DMS53 treated with DMSO at 0.1 percent for 48 hours (cell line): ENCODE results near the gene LCN1.

Experiments used
- DNase-seq: peaks from one replicate; lab custom pipeline; 2025; ENCODE audit not compliant: unreplicated experiment; lab: John Stamatoyannopoulos, UW

The LCN1 gene

DNA sequence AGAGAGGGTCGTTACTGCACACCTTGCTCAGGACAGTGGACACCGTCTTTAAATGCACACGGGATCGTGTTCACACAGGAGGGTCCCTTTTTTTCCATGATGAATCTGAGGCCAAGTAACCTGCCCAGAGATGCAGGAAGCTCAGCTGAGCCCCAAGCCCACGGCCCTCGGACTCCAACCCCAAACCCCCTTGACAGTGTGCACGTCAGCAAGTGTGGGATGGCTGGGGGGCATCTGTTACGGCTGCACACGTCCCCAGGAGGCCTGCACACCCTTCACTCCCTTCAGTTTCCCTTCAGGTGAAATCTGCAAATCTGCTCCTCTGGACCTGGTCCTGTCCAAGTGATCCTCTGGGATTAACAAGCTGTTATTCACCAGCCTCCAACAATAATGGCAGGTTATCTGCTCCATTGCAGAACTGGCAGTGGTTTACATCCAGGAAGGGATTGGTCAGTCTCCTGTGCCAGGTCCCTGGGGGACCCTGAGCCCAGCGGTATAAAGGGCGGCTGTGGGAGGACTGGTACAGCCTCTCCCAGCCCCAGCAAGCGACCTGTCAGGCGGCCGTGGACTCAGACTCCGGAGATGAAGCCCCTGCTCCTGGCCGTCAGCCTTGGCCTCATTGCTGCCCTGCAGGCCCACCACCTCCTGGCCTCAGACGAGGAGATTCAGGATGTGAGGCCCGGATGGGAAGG, at the start of gene LCN1:
Gene LCN1, plus strand, starts transcription at position 525 of the 692 bp plus-strand sequence. Its CDS starts 58 bp downstream, at position 583.
- DNase-seq, result no peak

DNA sequence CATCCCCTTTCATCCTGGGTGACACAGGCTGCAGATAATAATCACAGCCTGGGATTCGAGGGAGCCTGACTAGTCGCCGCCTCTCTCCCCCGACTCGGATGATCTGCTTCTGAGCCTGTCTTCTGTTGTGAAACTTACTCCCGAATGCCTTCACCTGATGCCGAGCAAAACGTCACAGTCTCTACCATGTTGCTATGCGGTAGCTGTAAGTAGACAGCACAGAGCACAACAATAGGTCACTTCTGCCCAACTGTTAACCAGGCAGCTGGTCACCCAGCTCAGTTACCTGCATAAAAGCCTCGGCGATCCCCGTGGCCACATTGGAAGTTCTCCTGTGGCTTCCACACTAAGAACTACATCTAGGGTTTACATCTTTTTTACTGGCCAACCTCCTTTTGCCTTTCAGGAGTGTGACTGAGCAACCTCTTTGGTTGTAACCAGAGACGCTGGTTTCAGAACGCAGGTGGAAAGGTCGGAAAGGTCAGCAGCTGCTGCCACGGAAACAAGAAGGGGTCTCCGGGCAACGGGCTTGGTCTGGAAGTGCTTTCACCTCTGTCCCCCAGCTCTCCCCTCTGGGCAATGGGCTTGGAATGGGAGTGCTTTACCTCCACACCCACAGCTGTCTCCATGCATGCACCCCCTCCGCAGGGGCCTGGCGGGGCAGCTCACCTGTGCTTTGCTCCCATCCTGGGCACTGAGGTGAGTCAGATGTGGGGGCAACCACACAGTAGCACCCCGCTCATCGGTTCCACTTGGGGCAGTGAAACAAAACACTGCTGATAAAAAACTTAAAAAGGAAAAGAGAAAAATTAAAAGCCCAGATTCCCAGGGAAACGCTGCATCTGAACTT, 49.2 kb upstream of the LCN1 start:
- no peak for DNase-seq

DNA sequence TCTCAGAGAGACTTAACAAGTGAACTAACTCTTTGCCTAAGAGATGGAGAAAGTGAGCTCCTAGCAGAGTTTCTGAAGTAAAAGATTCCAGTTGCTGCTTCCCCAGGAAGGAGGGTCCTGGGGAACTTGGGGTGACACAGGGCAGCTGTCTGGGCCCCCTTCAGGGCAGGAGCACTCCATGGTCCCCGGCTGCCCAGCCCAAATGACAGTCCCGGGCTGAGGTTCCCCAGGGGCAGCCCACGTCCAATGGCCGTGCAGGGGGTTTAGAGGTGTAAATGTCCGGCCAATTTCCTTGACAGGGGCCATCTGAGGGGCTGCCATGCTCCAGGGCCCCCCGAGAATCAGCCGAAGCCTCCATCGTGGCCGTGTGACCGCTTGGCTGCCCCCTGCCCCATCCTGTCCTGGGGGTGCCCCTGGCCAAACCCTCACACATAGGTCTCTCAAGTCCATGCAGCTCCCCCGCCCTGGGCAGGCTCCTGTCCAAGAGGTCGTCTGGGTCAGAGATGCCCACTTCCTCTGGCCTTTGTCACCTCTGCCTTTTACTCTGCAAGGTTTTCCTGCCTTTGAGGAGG, 47.2 kb upstream of the LCN1 start:
- DNase-seq, result no peak

DNA sequence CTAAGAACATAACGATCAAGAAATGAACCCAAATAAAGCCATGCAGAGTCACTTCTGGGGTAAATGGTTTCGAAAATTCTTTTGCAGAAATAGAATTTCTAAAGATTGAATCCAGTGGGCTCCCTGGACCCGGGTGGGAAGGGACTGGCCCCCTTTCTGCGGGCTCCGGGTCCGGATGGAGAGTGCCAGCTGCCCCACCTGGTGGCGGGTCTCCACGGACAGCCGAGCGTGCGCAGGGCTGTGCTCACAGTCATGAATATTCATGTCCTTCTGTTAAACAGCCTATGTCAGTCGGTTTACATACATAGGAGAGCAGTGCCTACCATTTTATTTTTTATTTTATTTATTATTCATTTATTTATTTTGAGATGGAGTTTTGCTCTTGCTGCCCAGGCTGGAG, 46.3 kb upstream of the LCN1 start:
- DNase-seq, result no peak

DNA sequence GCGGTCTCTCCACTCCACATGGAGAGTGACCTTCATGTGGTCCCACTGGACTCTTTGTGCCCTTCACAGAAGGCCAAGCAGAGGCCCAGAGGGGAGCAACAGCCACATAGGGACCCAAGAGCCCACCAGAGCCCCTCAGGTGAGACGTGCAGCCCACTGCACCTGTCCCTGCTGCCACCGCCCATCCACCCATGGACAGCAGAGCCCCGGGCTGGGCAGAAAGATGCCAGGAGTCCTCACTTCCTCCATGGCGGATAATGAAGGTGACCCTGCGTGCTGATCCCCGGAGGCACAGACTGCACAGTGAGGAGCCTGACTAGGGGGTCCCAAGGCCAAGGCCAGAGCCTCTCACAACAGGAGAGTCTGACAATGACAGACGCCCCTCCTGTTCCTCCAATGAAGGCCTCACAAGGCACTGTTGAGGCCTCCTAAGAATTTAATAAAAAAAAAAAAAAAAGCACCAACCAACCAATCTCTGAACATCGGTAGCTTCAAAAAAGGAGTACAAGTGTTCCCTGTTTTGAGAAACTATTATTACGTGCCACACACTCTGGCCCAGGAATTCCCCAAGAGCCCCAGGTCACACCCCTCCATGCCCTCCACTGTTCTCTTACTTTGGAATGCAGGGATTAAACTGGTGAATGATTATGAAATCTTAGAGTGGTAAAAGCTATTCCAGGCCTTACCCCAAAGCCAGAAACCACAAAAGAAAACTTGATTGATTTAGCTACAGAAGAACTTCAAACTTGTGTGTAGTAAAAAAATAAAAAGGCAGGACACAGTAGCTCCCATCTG, 44.5 kb upstream of the LCN1 start:
- DNase-seq, result no peak

DNA sequence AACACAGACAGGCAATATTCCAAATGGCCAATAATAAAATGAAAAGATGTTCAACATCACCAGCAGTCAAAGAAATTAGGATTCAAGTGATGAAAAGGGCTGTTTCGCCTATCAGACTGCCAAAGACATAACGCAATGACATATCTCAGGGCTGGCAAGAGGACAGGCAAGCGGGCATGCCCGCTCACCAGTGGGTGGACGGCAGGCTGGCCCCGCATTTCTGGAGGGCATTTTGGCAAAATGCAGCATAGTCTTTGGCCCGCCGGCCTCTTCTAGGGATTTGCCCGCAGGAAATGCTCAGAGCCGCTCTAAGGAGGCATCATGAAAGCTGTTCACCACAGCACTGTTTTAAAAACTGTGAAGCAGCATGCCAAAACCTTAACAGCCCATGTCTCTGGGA, 43.0 kb upstream of the LCN1 start:
- no peak for DNase-seq

DNA sequence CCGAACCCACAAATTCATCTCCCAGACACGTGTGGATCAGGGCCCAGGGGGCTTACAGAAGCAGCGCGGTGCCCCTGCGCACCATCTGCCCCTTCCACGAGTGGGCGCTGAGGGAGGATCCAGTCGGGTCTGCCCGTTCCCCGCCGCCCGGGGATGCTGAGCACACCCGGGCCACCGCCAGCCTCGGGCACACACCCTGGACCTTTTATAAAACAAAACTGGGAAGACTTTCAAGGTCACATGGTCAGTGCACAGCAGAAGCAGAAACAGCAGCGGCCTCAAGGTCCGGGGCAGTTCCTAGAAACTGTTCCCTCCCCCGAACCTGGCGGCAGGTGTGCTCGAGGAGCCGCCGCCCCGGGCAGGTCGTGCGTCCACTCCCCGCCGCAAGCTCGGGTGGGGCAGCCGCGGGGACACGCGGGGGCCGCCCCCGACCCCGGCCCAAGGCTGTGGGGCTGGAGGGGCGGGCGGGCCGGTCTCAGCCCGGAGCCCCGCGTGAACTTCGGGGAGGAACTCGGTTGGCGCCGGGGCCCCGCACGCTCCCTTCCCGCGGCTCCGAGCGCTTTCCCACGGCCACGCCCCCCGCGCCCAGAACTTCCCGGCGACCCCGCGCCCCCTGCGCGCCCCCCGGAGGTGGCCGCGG, 42.3 kb upstream of the LCN1 start:
- peak; percentile 45 for DNase-seq

DNA sequence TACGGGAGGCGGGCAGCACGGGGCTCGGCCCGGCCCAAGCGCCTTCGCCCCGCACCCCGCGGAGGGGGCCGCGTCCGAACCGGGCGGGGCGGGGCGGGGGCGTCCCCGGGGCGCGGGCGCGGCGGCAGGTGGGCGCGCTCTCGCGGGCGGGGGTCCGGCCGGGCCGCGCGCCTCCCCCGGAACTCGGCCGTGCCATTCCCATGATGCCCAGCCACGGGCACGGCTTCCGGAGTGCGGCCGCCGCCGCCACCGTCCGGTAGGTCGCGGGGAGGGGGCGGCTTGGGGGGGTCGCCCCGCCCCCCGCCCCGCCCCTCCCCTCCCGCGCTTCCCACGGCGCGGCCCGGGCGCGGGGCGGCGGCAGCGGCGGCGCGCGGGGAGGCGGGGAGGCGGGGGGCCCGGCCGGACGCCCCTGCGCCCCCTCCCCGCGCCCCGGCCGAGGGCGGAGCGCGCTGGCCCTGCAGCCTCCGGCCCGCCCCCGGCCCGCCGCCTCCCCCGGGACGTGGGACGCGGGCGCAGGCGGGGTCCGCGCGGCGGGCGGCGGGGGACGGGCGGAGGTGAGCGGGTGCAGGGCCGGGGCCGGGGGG, 41.7 kb upstream of the LCN1 start, which contains the start of gene PPP1R26:
Gene PPP1R26, plus strand, starts transcription at position 314 of the 584 bp plus-strand sequence. CDS start 4,729 bp downstream, outside the sequence.
- DNase-seq, result peak; percentile 10

DNA sequence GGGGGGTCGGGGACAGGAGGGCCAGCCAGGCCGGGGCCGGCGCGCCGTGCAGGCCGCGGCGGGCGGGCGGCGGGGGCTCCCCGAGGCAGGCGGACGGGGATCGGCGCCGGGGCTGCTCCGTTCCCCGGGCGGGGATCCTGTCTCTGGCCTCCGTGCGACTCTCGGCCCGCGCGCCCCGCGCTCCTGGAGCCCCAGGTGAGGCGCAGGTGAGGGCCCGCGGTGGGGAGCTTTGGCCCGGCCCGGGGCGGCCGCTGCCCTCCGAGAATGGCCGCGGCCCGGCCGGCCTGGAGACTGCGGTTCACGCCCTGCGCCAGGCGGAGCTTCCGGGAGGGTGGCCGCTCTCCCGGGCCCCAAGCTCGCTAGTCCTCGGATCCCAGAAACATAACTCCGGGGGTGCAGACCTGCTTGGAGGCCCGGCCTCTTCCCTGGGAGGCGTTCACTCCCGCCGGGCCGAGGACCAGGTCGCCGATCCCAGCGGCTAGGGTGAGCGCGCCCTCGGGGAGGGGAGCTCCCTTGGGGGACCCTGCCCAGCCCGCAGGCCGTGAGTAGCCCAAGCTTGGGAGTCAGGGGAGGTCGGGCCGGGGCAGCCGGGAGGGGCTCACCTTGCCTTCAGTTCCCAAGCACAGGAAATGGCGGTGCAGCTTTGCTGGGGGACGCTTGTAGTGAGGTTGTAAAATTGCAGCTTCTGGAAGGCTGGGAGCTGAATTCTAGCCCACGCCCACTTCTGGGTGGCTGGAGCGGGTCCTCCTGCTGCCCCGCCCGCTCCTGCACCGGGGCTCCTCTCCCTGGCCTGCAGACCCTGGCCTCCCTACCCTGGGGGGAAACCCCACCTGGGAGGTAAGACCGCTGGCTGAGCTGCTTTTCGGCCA, 40.9 kb upstream of the LCN1 start:
- peak; percentile 17 for DNase-seq

DNA sequence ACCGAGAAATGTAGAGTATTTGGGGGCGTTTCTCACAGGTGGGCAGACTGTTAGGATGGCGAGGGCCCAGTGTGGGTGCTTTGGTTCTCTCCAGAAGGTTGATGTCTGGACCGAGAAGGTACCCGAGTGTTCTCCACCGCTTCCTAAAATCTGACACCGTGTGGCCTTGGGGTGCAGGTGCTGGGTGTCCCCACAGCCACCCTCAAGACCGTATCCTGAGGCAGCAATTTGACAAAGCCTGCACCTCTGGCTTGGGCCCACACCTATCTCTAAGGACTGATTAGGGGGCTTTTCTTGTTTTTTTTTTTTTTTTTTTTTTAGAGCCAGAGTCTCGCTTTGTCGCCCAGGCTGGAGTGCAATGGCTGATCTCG, 40.3 kb upstream of the LCN1 start:
- DNase-seq, result no peak

DNA sequence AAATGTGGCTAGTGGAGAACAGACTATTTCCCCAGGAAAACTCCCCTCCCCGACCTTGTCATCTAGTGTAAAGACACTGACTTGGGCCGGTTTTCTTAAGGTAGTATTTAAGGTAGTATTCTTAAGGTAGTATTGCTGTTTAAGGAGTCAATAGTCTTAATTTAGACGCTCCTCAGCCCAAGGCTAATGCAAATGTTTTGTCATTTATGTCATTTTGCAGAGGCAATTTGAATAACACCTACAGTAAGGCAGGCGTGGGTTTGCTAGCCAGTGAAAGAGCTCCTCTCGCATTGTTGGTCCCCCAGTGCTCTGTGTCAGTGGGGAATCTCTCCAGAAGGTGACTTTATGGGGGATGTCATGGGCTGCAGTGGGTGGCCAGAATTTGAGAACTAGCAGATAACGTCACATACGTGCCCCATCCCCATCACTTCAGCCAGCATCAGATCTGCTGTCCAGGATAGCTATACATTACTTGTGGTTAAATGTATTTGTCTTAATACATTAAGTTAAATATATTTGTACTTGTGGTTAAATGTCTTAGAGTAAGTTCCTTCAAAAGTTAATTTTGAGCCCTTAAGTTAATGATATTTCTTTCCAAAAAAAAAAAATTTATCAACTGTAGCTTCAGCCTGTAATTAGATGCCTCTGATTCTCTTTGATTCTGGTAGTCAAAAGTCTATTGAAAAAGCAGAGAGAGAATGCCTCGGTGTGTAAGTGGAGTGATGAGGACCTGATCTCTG, 39.1 kb upstream of the LCN1 start:
- no peak for DNase-seq

DNA sequence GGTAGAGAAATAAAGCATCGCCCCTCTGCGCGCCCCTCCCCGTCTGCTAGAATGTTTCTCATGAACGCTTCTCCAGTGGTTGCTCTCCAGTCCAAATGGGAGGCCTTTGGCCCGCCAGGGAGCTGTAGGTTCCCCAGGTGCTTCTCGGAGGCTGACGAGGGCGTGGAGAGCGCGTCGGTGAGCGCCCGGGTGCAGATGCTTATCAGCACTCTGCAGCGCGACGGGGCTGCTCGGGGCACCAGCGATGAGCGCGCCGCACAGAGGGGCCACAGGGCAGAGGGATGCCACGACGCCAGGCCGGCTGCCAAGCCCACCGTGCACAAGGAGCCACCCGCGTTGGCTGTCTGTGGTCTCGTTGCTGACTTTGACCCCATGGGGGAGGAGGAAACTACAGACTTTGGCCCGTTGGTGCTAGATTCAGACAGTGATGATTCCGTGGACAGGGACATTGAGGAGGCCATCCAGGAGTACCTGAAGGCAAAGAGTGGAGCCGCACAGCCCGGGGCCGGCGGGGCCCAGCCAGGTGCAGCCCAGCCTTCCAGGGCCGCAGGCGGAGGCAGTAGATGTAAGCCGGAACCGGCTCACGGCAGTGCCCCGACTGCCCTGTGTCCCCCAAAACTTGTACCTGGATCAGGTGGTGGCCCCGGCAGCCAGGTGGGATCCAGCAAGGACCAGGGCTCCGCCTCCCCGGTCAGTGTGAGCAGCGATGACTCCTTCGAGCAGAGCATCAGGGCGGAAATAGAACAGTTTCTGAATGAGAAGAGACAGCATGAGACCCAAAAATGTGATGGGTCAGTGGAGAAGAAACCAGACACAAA, 36.6 kb upstream of the LCN1 start:
- DNase-seq, result no peak

DNA sequence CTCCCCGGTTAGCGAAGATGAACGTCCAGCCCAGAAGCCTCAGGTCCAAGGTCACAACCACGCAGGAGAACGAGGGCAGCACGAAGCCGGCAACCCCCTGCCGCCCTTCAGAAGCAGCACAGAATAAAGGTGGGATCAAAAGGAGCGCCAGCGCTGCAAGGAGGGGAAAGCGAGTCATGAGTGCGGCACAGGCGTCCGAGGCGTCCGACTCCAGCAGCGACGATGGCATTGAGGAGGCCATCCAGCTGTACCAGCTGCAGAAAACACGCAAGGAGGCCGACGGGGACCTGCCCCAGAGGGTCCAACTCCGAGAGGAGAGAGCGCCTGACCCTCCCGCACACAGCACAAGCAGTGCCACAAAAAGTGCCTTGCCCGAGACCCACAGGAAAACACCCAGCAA, 35.9 kb upstream of the LCN1 start:
- no peak for DNase-seq

DNA sequence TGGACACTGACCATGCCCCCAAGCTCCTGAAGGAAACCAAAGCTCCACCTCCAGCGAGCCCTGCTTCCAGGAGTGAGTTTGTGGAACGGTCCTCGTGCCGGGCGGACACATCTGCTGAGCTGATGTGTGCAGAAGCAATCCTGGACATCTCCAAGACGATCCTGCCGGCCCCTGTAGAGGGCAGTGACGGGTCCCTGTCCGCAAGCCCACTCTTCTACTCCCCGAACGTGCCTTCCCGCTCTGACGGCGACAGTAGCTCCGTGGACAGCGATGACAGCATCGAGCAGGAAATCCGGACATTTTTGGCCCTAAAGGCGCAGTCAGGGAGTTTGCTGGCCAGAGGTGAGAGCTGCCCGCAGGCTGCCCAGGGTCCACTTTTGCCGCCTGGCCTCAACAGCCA, 35.4 kb upstream of the LCN1 start:
- no peak for DNase-seq

DNA sequence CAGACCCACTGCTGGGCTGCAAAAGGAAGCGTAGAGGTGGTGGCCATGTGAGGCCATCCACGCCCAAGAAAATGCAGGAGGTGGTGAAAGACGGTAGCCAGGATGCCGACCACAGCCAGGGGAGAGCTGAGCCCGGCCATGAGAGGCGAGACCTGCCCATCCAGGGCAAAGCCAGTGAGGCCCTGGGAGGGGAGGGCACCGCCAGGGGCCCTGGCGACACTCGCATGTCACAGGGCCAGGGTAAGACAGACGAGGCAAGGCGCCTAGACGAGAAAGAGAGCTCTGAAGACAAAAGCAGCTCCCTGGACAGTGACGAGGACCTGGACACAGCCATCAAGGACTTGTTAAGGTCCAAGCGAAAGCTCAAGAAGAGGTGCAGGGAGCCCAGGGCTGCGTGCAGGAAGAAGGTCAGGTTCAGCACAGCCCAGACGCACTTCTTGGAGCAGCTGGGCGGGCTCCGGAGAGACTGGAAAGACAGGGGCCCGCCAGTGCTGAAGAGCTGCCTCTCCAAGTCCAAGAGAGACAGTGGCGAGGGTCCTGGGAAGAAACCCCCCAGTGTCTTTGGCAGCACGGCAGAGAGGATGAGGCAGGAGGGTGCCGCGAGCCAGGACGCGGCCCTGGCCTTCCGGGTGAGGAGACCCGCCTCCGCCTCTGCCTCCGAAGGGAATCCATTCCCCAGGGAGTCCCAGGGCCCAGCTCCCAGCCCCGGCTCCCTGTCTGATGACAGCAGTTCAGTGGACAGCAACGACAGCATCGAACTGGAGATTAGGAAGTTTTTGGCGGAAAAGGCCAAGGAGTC, 34.8 kb upstream of the LCN1 start:
- DNase-seq, result no peak

DNA sequence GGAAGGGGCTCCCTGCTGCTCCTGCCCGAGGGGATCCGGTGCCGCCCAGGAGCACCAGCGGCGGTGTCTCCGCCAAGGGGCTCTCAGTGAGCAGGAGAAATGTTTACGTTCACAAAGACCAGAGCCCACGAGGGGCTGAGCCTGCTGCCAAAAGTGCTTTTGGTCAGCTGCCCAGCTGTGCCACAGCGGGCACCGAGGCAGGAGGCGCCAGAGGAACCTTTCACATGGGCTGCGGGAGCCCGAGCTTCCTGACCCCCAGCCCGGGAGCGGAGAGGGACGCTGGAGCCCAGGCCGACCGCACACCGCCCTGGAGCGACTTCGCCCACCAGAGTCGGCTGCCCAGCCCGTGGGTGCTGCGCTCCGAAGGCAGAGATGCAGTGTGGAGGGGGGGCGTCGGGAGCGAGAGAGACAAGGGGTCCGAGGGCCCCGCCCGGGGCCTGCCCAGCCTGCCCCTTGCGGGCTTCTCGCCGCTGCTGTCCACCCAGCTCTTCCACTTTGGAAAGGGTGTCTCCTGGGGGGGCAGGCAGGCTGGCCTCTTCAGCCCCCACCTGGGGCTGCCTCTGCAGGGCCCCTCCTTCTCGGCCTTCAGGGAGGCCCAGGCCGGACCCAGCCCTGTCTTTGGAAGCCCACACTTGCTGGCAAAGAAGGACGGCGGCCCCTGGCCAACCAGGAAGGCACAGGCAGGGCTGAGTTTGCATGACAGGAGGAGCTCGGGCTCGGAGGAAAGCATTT, 33.8 kb upstream of the LCN1 start:
- no peak for DNase-seq

DNA sequence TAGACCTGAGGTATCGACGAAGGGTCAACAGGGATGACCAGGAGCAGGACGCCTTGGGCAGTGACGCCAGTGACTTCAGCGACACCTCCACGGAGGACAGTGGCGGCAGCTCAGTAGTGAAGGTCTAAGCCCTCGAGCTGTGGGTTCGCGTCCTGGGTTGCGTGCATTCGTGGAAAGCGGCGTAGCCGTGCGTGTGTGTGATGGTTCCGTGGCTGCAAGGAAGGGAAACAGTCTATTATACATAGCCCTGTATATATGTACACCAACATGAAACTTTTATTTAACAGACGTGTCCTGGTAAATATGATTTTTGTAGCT, 33.3 kb upstream of the LCN1 start:
- no peak for DNase-seq
